ENCODE data around the gene SP110.
"Not testable (repeated sequence)": the region's sequence is repeated elsewhere in the genome, so short reads cannot be mapped to it uniquely, and the experiment has no call there.

The SP110 gene

GRCh38 chr2:230222829-230223228 lies 3.0 kb upstream of the SP110 start:
- FAIRE-seq: not testable (repeated sequence)

DNA sequence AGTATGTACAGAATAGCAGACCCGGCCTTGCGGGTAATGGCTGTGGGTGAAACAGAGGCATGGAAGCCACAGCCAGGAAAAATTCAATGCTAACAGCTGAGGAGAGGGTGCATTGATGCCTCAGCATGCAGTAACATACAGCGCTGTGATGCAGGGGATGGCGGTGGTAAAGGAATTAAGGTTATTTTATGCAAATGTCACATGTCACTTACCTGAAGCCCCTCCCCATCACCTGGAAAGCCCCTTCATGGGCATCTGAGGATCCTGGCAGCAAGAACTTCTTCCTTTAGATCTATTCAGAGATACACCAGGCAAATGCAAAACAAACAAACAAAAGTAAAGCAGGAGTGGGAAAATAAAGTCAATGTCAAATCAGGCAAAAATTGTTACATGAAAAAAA lies 1.7 kb upstream of the SP110 start:
- no peak for FAIRE-seq

DNA sequence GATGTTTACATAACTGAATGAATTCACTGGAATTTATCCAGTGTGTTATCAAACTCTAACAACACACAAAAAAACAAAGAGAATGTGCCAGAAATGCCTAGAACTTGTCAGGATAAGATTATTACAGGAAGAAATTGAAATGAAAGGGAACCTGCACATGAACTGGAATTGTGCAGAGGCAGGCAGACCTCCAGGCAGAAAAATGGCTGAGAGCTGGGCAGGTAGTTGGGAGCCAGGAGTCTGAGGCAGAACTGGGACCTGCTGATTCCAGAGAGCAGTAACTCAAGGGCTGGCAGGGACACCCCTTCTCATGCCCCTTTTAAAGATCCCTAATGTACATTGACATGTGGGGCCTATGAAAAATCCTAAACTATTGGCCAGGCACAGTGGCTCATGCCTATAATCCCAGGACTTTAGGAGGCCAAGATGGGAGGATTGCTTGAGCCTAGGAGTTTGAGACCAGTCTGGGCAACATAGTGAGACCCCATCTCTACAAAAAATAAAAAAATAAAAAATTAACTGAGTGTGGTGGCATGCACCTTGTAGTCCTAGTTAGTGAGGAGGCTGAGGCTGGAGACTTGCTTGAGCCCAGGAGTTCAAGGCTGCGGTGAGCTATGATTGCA lies 674 bp upstream of the SP110 start:
- no peak for FAIRE-seq

DNA sequence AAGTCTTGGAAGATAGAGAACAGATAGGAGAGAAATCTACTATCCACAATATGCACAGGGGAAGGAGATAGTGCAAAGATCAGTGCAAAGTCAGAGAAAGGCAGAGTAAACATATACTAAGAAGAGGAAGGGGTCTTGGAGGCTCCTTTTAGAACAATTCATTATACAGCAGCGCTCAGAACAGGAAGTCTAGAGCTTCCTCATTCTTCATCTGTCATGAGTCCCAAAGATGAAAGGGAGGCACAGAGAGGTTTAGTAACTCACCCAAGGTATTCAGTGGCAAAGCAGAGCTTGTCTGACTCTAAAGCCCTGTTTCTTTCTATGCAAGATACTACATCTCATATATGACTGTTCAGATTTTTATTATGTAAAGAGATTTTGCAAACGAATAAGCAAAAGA lies 1.4 kb downstream of the SP110 start:
- FAIRE-seq: no peak

GRCh38 chr2:230217424-230217823 lies 2.4 kb downstream of the SP110 start:
- no peak for FAIRE-seq

DNA sequence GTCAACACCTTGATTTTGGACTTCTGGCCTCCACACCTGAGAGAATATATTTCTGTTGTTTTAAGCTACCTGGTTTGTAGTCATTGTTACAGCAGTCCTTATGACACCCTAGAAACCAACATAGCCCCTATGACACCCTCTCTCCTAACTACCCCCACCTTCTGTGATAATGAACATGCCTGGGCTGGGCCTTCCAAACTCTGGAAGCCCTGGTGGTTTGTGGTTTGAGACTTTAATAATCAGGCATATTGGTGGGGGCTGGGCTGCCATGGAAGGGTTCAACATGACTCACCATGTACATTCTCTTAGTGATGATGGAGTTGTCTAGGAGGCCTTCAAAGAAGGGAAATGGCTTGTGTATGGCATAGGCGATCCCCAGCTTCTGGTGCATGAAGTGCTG lies 3.3 kb downstream of the SP110 start:
- FAIRE-seq: no peak

DNA sequence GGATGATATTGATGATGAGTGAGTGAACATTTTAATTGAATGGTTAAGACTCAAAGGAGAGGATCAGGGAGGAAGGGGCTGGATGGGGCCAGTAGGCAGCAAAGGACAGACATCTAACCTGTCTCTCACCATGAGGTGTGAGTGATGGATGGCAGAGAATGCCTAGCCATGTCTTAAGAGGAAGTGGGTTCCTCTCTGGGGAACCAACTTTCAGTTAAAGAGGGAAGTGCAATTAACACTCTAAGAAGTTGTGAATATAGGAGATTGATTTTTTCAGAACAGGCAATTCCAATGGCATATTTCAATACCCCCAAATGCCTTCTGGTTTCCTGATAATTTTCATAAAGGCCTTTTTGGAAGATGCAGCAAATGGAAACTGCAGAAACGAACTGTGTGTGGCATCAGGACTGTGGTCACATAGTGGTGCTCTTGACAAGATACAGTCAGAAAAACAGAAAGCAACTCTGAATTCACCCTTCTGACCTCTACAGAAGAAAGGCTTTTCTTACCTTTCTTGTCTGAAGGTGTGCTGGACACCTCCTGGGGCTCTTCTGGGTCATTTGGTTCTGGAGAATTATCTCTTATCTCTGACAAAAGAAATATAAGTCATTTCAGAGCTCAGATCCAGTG lies 10.2 kb downstream of the SP110 start:
- FAIRE-seq: no peak

- no peak for FAIRE-seq
Measured at GRCh38 chr2:230208576-230208975, 11.2 kb downstream of the SP110 start.

- FAIRE-seq: no peak
Measured at GRCh38 chr2:230205721-230206120, 14.1 kb downstream of the SP110 start.

- FAIRE-seq: no peak
Measured at GRCh38 chr2:230205034-230205433, 14.8 kb downstream of the SP110 start.

DNA sequence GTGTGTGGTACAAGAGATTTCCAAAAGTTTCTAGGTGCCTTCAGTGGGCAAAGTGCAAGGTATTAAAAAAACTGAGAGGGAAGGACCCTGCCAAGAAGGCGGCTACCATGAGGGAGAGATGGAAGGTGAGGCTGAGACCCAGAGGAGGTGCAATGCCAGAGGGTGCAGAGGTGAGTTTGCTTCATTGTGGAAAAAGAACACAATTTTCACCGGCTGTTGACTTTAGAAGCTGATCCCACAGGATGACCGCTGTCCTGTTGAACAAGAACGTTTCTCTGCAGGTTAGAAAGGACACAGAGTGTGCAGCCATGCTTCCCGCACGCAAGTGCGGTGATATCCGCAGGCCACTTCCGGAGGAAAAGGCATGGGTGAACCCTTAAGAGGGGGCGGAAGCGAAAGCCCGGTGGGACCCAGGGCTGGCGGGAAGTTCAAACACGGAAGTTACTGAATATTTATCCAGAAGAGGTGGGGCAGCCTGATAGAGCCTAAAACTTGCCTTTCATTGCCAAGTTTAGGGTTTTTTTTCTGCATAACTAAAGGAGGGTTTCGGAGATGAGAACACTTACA lies 16.6 kb downstream of the SP110 start:
- no peak for FAIRE-seq

GRCh38 chr2:230202430-230203109 lies 17.2 kb downstream of the SP110 start:
- no peak for FAIRE-seq

GRCh38 chr2:230184727-230185578 lies 34.8 kb downstream of the SP110 start:
- FAIRE-seq: no peak

GRCh38 chr2:230181195-230181594 lies 38.6 kb downstream of the SP110 start:
- no peak for FAIRE-seq

- FAIRE-seq: no peak
Measured at GRCh38 chr2:230179907-230180306, 39.9 kb downstream of the SP110 start.

DNA sequence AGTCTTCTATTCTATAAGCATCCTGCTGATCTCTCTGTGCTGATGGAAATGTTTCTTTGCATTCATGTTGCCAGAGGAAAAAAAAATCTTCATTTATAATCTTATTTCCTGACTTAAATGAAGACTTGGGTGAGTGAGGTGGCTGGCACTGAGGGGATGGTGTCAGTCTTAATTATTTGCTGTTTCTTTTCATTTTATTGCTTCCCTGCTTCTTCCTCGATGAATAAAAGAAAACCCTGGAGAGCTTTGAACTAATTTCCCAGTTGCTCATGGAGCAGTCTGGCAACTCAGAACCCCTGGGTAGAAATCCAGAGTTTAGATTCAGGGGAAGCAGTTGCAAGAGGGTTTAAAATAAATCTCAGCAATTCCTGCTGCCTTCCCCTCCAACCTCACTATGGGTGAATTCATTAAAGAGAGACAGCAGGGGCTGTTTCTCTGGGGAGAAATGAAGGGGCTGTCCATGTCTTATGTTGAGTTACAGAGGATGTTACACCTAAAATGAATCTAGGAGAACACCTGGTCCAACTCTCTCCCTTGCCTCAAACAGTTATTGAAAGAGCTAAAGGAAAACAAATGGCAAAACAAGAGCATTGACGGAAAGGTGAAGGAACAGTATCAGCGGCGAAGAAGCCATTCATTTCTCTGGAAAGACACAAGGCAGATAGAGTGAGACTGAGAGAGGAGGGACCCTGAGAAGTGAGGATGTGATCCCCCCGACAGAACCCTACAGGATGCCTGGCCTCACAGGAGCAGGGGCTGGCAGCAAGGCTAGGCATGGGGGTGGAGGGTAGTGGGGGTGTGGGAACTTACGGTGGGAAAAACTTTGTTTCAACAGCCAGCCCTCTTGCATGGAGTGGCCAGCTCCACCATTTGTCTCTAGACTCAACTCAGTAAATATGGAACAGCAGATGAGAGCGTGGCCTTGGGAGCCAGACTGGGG lies 41.0 kb downstream of the SP110 start:
- no peak for FAIRE-seq

- FAIRE-seq: no peak
Measured at GRCh38 chr2:230176996-230177395, 42.8 kb downstream of the SP110 start.

- no peak for FAIRE-seq
Measured at GRCh38 chr2:230174466-230174865, 45.3 kb downstream of the SP110 start.

DNA sequence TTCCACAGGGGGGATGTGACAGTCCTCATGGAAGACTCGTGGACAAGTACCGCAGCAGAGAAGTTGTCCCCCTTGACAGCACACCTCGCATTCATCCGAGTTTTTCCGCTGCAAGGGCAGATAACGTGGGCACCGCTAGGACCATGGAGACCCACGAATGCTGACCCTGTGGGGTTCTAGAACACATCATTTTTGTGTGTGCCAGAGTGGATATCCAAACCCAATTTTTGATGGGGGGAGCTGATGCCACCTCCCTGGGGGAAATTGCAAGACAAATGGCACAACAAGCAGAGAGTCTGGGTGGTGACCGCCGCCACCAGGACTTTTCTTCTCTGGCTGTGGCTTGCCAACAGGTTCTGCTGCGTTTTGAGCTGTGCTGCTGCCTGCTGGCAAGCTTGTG lies 46.9 kb downstream of the SP110 start:
- FAIRE-seq: no peak

DNA sequence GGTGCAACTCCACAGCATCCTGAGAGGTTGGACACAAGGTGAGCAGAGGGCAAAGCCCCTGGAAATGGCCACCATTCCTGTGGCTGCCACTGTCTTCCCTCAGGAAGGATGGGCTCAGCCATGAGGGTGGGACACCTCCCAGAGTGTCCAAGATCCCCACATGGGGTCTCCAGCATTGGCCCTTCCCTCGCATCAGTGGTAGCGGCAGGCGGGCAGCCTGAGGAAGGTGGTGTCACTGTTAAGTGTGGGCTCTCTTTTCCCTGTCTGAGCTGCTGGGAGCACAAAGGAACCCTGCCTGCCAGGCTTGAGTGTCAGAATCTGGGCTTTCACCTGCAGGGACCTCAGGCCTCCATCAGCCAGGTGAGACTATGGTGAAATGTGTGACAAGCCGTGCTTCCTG lies 47.6 kb downstream of the SP110 start:
- no peak for FAIRE-seq

GRCh38 chr2:230170532-230170931 lies 49.3 kb downstream of the SP110 start:
- no peak for FAIRE-seq

Measured in endometrium (tissue), 2 donors.